Measurements from ENCODE around the gene ADCY2.

The ADCY2 gene

GRCh38 chr5:7663808-7664207 lies 267.9 kb downstream of the ADCY2 start:
- no peak for TF ChIP-seq CTCF (IDR thresholded peaks at IDR 0.05)
- Mint-ChIP-seq H3K4me1 (no peaks in the 10 kb centered on the region), H3K9me3 (peaks cover under 1% of the 10 kb centered on the region), H3K4me3 (no peak overlapping the region), H3K36me3 (ENCODE audit: low read depth) (peaks cover 39% of the 10 kb centered on the region), H3K27me3 (ENCODE audit: low read depth, poor library complexity) (peaks cover 4% of the 10 kb centered on the region), H3K27ac (no peak overlapping the region)
- DNase-seq = no peak

GRCh38 chr5:7664208-7664607 lies 268.3 kb downstream of the ADCY2 start:
- H3K4me3 Mint-ChIP-seq = no peak overlapping the region
- no peak for DNase-seq
- peaks cover 43% of the 10 kb centered on the region for H3K36me3 Mint-ChIP-seq (ENCODE audit: low read depth)
- TF ChIP-seq CTCF (IDR thresholded peaks at IDR 0.05) = no peak
- H3K27me3 Mint-ChIP-seq (ENCODE audit: low read depth, poor library complexity) = peaks cover 4% of the 10 kb centered on the region
- no peaks in the 10 kb centered on the region for H3K4me1 Mint-ChIP-seq
- H3K9me3 Mint-ChIP-seq = peaks cover 4% of the 10 kb centered on the region
- no peak overlapping the region for H3K27ac Mint-ChIP-seq

- Mint-ChIP-seq H3K27me3 (ENCODE audit: low read depth, poor library complexity) (peaks cover 4% of the 10 kb centered on the region), H3K9me3 (peaks cover 12% of the 10 kb centered on the region)
- DNase-seq = no peak
Measured at GRCh38 chr5:7667216-7667767, 271.4 kb downstream of the ADCY2 start.

GRCh38 chr5:7668161-7668560 lies 272.2 kb downstream of the ADCY2 start:
- peaks cover 1% of the 10 kb centered on the region for H3K27me3 Mint-ChIP-seq (ENCODE audit: low read depth, poor library complexity)
- no peaks in the 10 kb centered on the region for H3K4me1 Mint-ChIP-seq
- no peak overlapping the region for H3K27ac Mint-ChIP-seq
- DNase-seq = no peak
- H3K36me3 Mint-ChIP-seq (ENCODE audit: low read depth) = peaks cover 60% of the 10 kb centered on the region
- peaks cover 12% of the 10 kb centered on the region for H3K9me3 Mint-ChIP-seq
- no peak overlapping the region for H3K4me3 Mint-ChIP-seq
- no peak for TF ChIP-seq CTCF (IDR thresholded peaks at IDR 0.05)

More at GRCh38 chr5:7667216-7667767, 271.4 kb downstream of the ADCY2 start:
- TF ChIP-seq CTCF (IDR thresholded peaks at IDR 0.05) = no peak
- Mint-ChIP-seq H3K36me3 (ENCODE audit: low read depth) (peaks cover 60% of the 10 kb centered on the region), H3K27ac (peak overlapping the region; percentile 36), H3K4me1 (no peaks in the 10 kb centered on the region), H3K4me3 (no peak overlapping the region)

GRCh38 chr5:7668627-7669026 lies 272.7 kb downstream of the ADCY2 start:
- Mint-ChIP-seq H3K4me1 (no peaks in the 10 kb centered on the region), H3K27ac (no peak overlapping the region), H3K36me3 (ENCODE audit: low read depth) (peaks cover 60% of the 10 kb centered on the region), H3K9me3 (peaks cover 12% of the 10 kb centered on the region), H3K27me3 (ENCODE audit: low read depth, poor library complexity) (no peaks in the 10 kb centered on the region), H3K4me3 (no peak overlapping the region)
- DNase-seq = no peak
- TF ChIP-seq CTCF (IDR thresholded peaks at IDR 0.05) = no peak

- Mint-ChIP-seq H3K27ac (peak overlapping the region; percentile 68), H3K27me3 (ENCODE audit: low read depth, poor library complexity) (no peaks in the 10 kb centered on the region), H3K9me3 (peaks cover 12% of the 10 kb centered on the region), H3K36me3 (ENCODE audit: low read depth) (peaks cover 51% of the 10 kb centered on the region), H3K4me3 (no peak overlapping the region), H3K4me1 (no peaks in the 10 kb centered on the region)
- DNase-seq = no peak
- TF ChIP-seq CTCF (IDR thresholded peaks at IDR 0.05) = no peak
Measured at GRCh38 chr5:7671381-7671993, 275.5 kb downstream of the ADCY2 start.
